ENCODE measurements around the gene RNF141.

DNA sequence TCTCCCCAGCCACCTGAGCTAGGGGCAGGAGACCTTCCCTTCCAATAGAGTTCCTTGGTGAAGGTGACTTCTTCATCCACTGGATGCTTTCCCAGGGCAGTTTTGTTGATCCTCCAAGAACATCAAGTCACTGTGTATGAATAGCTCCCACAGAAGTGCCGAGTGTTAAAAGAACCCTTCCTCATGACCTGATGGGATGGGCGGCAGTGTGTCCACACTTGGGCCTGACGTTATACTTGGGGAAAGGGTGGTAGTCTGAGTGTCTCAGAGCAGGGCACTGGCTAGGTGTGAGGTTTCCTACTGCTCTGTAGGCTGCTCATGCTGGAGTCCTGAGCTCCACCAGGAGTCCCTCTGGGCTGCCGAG, 35.0 kb upstream of the RNF141 start:
- TF ChIP-seq POLR2AphosphoS5 (IDR thresholded peaks at IDR 0.05; ENCODE audit: borderline replicate concordance, low read depth, low read length): no peak
- TF ChIP-seq EZH2 (IDR thresholded peaks at IDR 0.05): no peak
- no peak for TF ChIP-seq FOXP2 (optimal IDR thresholded peaks at IDR 0.05; ENCODE audit: control extremely low read depth, extremely low read length, insufficient read depth)

Measured in SK-N-MC (cell line).